ENCODE measurements around the gene RASSF7. TPM values are rescaled to one million over a fixed set of nuclear protein-coding genes. Genes with fewer than 3 reads are reported as not detected.

The RASSF7 gene
- total RNA-seq, 1 experiment from 2014 or later = 32.5 TPM

- no peak for TF ChIP-seq NFATC4 (CRISPR knock-in tag; IDR thresholded peaks at IDR 0.05)
- no peak for TF ChIP-seq ZNF425 (CRISPR knock-in tag; conservative IDR thresholded peaks at IDR 0.05)
- no peak for TF ChIP-seq ZNF263 (CRISPR knock-in tag; IDR thresholded peaks at IDR 0.05; ENCODE audit: low read depth)
- no peak for TF ChIP-seq ZNF317 (CRISPR knock-in tag; IDR thresholded peaks at IDR 0.05; ENCODE audit: borderline replicate concordance, low read depth)
- TF ChIP-seq TEAD1 (CRISPR knock-in tag; IDR thresholded peaks at IDR 0.05) = no peak
- TF ChIP-seq OVOL2 (CRISPR knock-in tag; IDR thresholded peaks at IDR 0.05; ENCODE audit: borderline replicate concordance) = no peak
Measured at GRCh38 chr11:595400-595799, 34.6 kb downstream of the RASSF7 start (continued).

GRCh38 chr11:596374-596773 lies 35.6 kb downstream of the RASSF7 start:
- no peaks in the 10 kb centered on the region for H3K4me1 Mint-ChIP-seq
- H3K36me3 Mint-ChIP-seq = peaks cover 53% of the 10 kb centered on the region
- ATAC-seq (no peak), DNase-seq (ENCODE audit: low spot score) (no peak)
- H3K27ac Mint-ChIP-seq = 0 out of 2 replicates have a peak overlapping the region, but pooled peaks have one; percentile 27
- TF ChIP-seq ETV6 (CRISPR knock-in tag; IDR thresholded peaks at IDR 0.05) = no peak
- no peak for TF ChIP-seq ZMAT4 (CRISPR knock-in tag; IDR thresholded peaks at IDR 0.05)
- no peak for TF ChIP-seq FOXJ3 (CRISPR knock-in tag; IDR thresholded peaks at IDR 0.05; ENCODE audit: borderline replicate concordance)
- no peak for TF ChIP-seq ARID4B (CRISPR knock-in tag; IDR thresholded peaks at IDR 0.05; ENCODE audit: borderline replicate concordance)
- no peak for TF ChIP-seq USF1 (CRISPR knock-in tag; IDR thresholded peaks at IDR 0.05)
- no peak for TF ChIP-seq SP1 (CRISPR knock-in tag; conservative IDR thresholded peaks at IDR 0.05)
- no peak for TF ChIP-seq ZSCAN18 (CRISPR knock-in tag; IDR thresholded peaks at IDR 0.05)
- no peak for TF ChIP-seq ZNF423 (CRISPR knock-in tag; IDR thresholded peaks at IDR 0.05)
- TF ChIP-seq E2F5 (CRISPR knock-in tag; IDR thresholded peaks at IDR 0.05) = no peak
- TF ChIP-seq ZNF219 (CRISPR knock-in tag; IDR thresholded peaks at IDR 0.05; ENCODE audit: borderline replicate concordance) = no peak
- ChIA-PET CTCF (no interaction called here), POLR2A (no interaction called here)
- no peak overlapping the region for H3K4me3 Mint-ChIP-seq
- H3K9me3 Mint-ChIP-seq = no peaks in the 10 kb centered on the region
- H3K27me3 Mint-ChIP-seq (ENCODE audit: low read depth) = no peaks in the 10 kb centered on the region
